ENCODE measurements around the gene ODC1.

The ODC1 gene

DNA sequence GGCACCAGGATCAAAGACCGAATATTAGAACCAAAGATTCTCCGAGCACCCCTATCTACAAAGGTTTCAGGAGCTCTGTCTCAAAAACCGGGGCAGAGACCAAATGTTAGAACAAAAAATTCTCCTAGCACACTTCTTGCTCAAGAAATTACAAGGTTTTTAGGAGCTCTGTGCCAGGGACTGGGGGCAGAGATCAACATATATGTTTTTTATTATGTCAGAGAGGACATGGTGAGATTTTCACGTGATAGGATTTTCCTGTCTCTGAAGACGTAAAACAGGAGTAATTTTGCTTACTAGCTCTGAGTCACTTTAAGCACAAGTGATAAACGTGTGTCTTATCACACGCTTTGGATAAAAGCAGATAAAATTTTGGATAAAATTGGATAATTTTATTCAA, 34.8 kb upstream of the ODC1 start:
- Histone ChIP-seq H3K4me3 (ENCODE audit: low read depth, low read length, poor library complexity, severe bottlenecking) (no peak overlapping the region), H3K4me2 (ENCODE audit: low read length) (no peak overlapping the region), H3K36me3 (ENCODE audit: insufficient read depth, low read length) (no peaks in the 10 kb centered on the region), H4K20me1 (ENCODE audit: insufficient read depth, low read length) (no peaks in the 10 kb centered on the region), H3K27ac (ENCODE audit: low read depth, low read length, poor library complexity, severe bottlenecking) (no peak overlapping the region), H3K9me3 (ENCODE audit: low read length) (no peaks in the 10 kb centered on the region), H3K4me1 (ENCODE audit: insufficient read depth, low read length, severe bottlenecking) (no peaks in the 10 kb centered on the region), H3K9me2 (ENCODE audit: low read depth, low read length) (no peaks in the 10 kb centered on the region), H3K9ac (ENCODE audit: low read length) (no peak overlapping the region), H3F3A (ENCODE audit: insufficient read depth, low read length) (no peaks in the 10 kb centered on the region), H2AFZ (ENCODE audit: low read length) (no peak overlapping the region), H3K79me2 (ENCODE audit: insufficient read depth, low read length) (no peaks in the 10 kb centered on the region), H3K27me3 (ENCODE audit: insufficient read depth, low read length) (peaks cover 6% of the 10 kb centered on the region)
- no peak for TF ChIP-seq EZH2 (IDR thresholded peaks at IDR 0.05; ENCODE audit: borderline replicate concordance, low read length)
- TF ChIP-seq, protein P1, sequence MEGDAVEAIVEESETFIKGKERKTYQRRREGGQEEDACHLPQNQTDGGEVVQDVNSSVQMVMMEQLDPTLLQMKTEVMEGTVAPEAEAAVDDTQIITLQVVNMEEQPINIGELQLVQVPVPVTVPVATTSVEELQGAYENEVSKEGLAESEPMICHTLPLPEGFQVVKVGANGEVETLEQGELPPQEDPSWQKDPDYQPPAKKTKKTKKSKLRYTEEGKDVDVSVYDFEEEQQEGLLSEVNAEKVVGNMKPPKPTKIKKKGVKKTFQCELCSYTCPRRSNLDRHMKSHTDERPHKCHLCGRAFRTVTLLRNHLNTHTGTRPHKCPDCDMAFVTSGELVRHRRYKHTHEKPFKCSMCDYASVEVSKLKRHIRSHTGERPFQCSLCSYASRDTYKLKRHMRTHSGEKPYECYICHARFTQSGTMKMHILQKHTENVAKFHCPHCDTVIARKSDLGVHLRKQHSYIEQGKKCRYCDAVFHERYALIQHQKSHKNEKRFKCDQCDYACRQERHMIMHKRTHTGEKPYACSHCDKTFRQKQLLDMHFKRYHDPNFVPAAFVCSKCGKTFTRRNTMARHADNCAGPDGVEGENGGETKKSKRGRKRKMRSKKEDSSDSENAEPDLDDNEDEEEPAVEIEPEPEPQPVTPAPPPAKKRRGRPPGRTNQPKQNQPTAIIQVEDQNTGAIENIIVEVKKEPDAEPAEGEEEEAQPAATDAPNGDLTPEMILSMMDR (IDR thresholded peaks at IDR 0.05; ENCODE audit: low read length): no peak

- no peak overlapping the region for H2AFZ ChIP-seq (ENCODE audit: low read length)
- no peaks in the 10 kb centered on the region for H3K36me3 ChIP-seq (ENCODE audit: insufficient read depth, low read length)
- H3K27me3 ChIP-seq (ENCODE audit: insufficient read depth, low read length): peaks cover 6% of the 10 kb centered on the region
- H4K20me1 ChIP-seq (ENCODE audit: insufficient read depth, low read length): no peaks in the 10 kb centered on the region
- no peaks in the 10 kb centered on the region for H3K4me1 ChIP-seq (ENCODE audit: insufficient read depth, low read length, severe bottlenecking)
- H3K9me3 ChIP-seq (ENCODE audit: low read length): no peaks in the 10 kb centered on the region
- no peak overlapping the region for H3K9ac ChIP-seq (ENCODE audit: low read length)
- no peaks in the 10 kb centered on the region for H3F3A ChIP-seq (ENCODE audit: insufficient read depth, low read length)
- H3K27ac ChIP-seq (ENCODE audit: low read depth, low read length, poor library complexity, severe bottlenecking): no peak overlapping the region
- no peak overlapping the region for H3K4me2 ChIP-seq (ENCODE audit: low read length)
- no peak overlapping the region for H3K4me3 ChIP-seq (ENCODE audit: low read depth, low read length, poor library complexity, severe bottlenecking)
- TF ChIP-seq EZH2 (IDR thresholded peaks at IDR 0.05; ENCODE audit: borderline replicate concordance, low read length): no peak
- TF ChIP-seq, protein P1 (IDR thresholded peaks at IDR 0.05; ENCODE audit: low read length): no peak
- no peaks in the 10 kb centered on the region for H3K79me2 ChIP-seq (ENCODE audit: insufficient read depth, low read length)
- H3K9me2 ChIP-seq (ENCODE audit: low read depth, low read length): no peaks in the 10 kb centered on the region
Measured at GRCh38 chr2:10482460-10482859, 34.3 kb upstream of the ODC1 start.

- H3K4me1 ChIP-seq (ENCODE audit: insufficient read depth, low read length, severe bottlenecking): no peaks in the 10 kb centered on the region
- peaks cover 5% of the 10 kb centered on the region for H3K27me3 ChIP-seq (ENCODE audit: insufficient read depth, low read length)
- H3K9ac ChIP-seq (ENCODE audit: low read length): no peak overlapping the region
- no peak overlapping the region for H3K4me3 ChIP-seq (ENCODE audit: low read depth, low read length, poor library complexity, severe bottlenecking)
- H2AFZ ChIP-seq (ENCODE audit: low read length): no peak overlapping the region
- H3F3A ChIP-seq (ENCODE audit: insufficient read depth, low read length): no peaks in the 10 kb centered on the region
- no peaks in the 10 kb centered on the region for H3K79me2 ChIP-seq (ENCODE audit: insufficient read depth, low read length)
- H3K9me2 ChIP-seq (ENCODE audit: low read depth, low read length): no peaks in the 10 kb centered on the region
- H4K20me1 ChIP-seq (ENCODE audit: insufficient read depth, low read length): no peaks in the 10 kb centered on the region
- H3K36me3 ChIP-seq (ENCODE audit: insufficient read depth, low read length): no peaks in the 10 kb centered on the region
- no peaks in the 10 kb centered on the region for H3K9me3 ChIP-seq (ENCODE audit: low read length)
- TF ChIP-seq, protein P1 (IDR thresholded peaks at IDR 0.05; ENCODE audit: low read length): no peak
- TF ChIP-seq EZH2 (IDR thresholded peaks at IDR 0.05; ENCODE audit: borderline replicate concordance, low read length): no peak
- H3K4me2 ChIP-seq (ENCODE audit: low read length): no peak overlapping the region
- H3K27ac ChIP-seq (ENCODE audit: low read depth, low read length, poor library complexity, severe bottlenecking): no peak overlapping the region
Measured at GRCh38 chr2:10481666-10482157, 33.6 kb upstream of the ODC1 start.
